LNCAP (cell line): Measurements from ENCODE around the gene UBE2J2.

Experiments used
- TF ChIP-seq, protein P1 (sequence below): fragments of 450-650 bp; IDR thresholded peaks from 2 replicates; pipeline ENCODE4 v1.5.1; 2017; ENCODE audit warnings: mild to moderate bottlenecking

The UBE2J2 gene

DNA sequence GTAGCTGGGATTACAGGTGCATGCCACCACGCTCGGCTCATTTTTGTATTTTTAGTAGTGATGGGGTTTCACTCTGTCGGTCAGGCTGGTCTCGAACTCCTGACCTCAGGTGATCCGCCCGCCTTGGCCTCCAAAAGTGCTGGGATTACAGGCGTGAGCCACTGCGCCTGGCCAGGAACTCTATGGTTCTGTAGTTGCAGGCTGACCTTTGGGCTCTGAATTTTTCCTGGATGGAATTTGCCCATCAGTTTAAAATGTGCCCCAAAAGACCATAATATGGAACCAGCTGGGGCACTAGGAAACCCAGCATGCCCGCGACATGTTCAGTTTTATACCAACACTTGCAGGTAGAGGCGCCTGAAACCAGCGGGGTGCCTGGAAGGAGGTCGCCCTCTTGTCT is 5.0 kb upstream of the UBE2J2 start:
- TF ChIP-seq, protein P1, sequence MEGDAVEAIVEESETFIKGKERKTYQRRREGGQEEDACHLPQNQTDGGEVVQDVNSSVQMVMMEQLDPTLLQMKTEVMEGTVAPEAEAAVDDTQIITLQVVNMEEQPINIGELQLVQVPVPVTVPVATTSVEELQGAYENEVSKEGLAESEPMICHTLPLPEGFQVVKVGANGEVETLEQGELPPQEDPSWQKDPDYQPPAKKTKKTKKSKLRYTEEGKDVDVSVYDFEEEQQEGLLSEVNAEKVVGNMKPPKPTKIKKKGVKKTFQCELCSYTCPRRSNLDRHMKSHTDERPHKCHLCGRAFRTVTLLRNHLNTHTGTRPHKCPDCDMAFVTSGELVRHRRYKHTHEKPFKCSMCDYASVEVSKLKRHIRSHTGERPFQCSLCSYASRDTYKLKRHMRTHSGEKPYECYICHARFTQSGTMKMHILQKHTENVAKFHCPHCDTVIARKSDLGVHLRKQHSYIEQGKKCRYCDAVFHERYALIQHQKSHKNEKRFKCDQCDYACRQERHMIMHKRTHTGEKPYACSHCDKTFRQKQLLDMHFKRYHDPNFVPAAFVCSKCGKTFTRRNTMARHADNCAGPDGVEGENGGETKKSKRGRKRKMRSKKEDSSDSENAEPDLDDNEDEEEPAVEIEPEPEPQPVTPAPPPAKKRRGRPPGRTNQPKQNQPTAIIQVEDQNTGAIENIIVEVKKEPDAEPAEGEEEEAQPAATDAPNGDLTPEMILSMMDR = no peak

DNA sequence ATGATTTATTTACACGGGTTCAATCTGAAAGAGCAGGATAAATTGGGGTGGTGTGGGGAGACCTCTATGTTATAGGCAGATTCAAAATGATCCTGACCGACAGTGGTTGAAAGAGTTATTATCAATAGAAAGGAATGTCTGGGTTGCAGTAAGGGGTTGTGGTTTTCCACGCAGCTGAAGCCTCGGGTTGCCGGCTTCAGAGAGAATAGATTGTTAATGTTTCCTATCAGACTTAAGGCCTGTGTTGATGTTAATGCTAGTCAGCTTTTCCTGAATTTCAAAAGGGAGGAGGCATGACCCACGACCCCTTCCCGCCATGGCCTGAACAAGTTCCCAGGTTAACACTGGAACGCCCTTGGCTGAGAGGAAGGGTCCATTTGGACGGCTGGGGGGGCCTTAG is 2.2 kb upstream of the UBE2J2 start:
- TF ChIP-seq, protein P1 = no peak

DNA sequence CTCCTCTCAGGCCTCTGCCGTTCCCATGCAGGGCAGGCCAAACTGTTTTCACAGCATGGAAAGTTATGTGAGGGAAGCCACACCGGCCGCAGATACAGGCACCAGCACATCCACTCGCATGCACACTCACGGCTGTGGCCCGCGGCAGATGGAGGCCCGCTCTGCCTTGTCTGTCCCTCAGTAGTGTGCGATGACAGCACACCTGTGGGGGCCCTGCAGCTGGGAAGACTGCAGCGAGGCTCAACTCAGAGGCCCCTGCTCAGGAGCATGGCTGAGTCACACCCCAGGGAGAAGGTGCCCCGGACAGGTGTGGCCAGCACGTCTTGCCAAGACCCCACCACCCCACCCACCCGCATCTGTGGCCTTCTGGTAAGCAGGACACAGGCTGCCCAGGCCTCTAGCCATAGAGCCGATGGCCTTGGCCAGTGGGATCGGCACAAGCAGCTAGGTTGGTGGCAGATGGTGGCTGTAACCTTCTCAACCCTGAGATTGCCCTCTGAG is 1.3 kb upstream of the UBE2J2 start:
- TF ChIP-seq, protein P1 = no peak

DNA sequence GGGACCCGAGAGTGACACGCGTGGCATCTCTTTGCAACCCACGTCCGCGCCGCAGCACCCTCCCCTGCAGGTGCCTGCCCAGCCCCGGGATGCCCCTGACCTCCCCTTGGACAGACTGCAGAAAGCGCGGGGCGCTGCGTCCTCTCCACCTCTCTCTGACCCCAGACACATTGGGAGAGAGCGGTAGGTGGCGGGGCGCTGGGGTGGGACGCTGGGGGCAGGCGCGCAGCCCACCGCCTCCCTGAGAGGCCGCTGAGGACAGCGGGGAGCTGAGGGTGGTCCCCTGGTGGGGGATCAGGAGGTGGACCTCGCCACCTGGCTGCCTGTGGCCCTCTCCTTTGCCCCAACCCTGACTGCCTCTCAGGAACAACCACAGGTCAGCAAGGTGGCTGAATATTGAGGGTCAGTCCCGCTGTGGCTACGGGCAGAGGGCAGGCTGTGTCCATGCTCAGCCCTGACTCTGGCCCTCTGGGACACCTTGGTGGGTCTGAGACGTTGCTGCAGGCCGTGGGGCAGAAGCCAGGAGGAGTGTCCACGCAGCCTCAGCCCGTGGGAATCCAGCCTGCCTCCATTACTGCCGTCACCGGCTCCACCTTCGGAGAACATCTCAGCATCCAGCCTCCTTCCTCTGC is 761 bp upstream of the UBE2J2 start:
- TF ChIP-seq, protein P1 = no peak

DNA sequence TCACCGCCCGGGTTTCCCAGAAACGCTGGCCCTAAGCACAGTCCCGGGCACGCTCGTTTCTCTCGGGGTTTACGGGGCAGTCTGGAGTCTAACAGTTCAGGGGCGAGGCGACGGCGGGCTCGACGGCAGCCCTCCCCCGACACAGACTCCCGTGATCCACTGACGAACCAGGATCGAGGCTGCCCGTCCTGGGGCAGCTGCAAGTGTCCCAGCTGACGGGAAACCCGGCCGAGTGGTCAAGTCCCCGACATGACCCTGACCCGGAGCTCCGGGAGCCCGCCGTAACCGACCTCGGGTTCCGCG is 494 bp downstream of the UBE2J2 start:
- TF ChIP-seq, protein P1 = no peak

DNA sequence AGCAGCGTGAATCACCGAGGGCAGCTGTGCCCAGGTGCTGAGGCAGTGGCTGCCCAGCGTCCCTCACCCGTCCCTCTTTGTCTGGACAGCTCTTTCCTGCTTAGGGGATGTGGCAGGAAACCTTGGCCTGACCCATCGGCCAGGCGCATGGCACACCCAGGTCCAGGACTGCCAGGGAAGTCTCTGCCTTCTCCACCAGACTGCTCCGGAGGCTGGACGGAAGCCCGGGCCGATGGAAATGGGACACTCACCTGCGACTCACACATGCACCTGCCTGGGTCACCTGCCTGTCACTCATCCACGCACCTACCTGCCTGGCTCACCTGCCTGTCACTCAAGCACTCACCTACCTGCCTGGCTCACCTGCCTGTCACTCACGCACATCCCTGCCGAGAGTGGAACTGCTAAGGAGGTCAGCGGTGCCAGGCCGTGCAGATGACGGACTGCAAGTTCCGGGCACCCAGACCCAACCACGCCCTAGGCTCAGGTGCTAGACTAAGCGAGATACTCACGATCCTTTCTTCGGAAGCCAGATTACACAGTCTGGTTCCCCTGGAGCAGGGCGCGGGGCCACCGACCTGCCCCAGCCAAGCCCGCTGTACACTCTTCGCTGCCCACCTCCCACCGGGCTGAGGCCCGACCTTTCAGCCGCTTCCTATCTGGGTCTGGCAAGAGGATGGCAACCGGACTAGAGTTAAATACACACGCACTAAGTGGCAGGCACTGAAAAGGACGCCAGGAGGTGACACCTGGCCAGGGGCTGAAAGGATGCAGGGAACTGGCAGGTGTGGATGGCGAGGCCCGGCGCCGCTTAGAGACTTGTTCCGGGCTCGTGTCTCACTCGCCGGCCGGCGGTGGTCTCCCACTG is 1.1 kb downstream of the UBE2J2 start:
- TF ChIP-seq, protein P1 = no peak

DNA sequence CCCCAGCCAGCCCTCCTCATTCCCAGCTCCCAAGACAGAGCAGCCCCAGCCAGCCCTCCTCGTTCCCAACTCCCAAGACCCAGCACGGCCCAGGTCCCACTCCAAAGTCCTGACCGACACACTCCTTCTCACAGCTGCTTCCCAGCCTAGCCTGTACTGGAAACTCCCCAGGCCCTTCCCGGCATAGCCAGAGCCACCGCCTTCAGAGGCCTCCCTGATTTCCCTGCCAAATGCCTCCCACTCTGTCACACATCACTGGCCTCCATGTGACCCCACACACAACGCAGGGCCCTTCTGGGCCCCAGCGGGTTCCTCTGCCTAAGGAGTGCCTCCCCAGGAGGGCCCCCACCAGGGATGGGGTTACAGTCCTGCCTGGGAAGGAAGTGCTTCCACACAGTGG is 2.8 kb downstream of the UBE2J2 start:
- TF ChIP-seq, protein P1 = no peak
